Esophagus muscularis mucosa (tissue), 4 donors: ENCODE results near the gene WDR70. TPM values are rescaled to one million over a fixed set of nuclear protein-coding genes. Genes with fewer than 3 reads are reported as not detected.

ENCODE experiments used
- DNase-seq: peaks from one replicate; pipeline ENCODE4 v3.0.0-alpha.2; 2017; ENCODE audit errors: extremely low spot score
- H3K27ac ChIP-seq, 4 donors: fragments of 200-600 bp; sonication (generic); replicated peaks in 1 of 4; 1 replicate in 3 of 4; 2 replicates in 1 of 4; pipeline ENCODE4 v1.5.1; 2016 to 2019; ENCODE audit warnings: mild to moderate bottlenecking in 1 of 4
- H3K27me3 ChIP-seq, 4 donors: fragments of 200-600 bp; sonication (generic); one replicate each; pipeline versions ENCODE4 v1.5.1 to v1.6.0; 2016 to 2019
- H3K36me3 ChIP-seq, 4 donors: fragments of 200-600 bp; sonication (generic); one replicate each; pipeline ENCODE4 v1.5.1; 2016 to 2019
- H3K4me1 ChIP-seq, 4 donors: fragments of 200-600 bp; sonication (generic); one replicate each; pipeline ENCODE4 v1.5.1; 2016 to 2019
- H3K4me3 ChIP-seq, 4 donors: fragments of 200-600 bp; sonication (generic); 1 replicate in 2 of 4; 2 replicates in 2 of 4; pipeline ENCODE4 v1.5.1; 2016 to 2019; ENCODE audit warnings: mild to moderate bottlenecking in 4 of 4, moderate library complexity in 1 of 4
- H3K9me3 ChIP-seq, 4 donors: fragments of 200-600 bp; sonication (generic); 1 replicate in 3 of 4; 2 replicates in 1 of 4; pipeline ENCODE4 v1.5.1; 2016 to 2019
- CTCF ChIP-seq, 3 experiments: fragments of 200-600 bp in 2 of 3; fragments of 450-650 bp in 1 of 3; sonication (generic) in 2 of 3; IDR thresholded peaks; one replicate each; pipeline ENCODE4 v1.5.1; 2017 to 2019; ENCODE audit warnings: antibody characterized with exemption in 3 of 3, mild to moderate bottlenecking in 2 of 3, moderate library complexity in 1 of 3
- EP300 ChIP-seq: sonication (generic); formaldehyde crosslinking; IDR thresholded peaks from one replicate; pipeline ENCODE4 v1.6.1; 2017; ENCODE audit warnings: antibody characterized with exemption
- POLR2A ChIP-seq: fragments of 450-650 bp; IDR thresholded peaks from one replicate; pipeline ENCODE4 v1.6.1; 2017; ENCODE audit warnings: antibody characterized with exemption, moderate library complexity, mild to moderate bottlenecking, low read depth
- POLR2AphosphoS5 ChIP-seq, 2 donors: sonication (generic); formaldehyde crosslinking; IDR thresholded peaks; one replicate each; pipeline ENCODE4 v1.6.1; 2017; ENCODE audit warnings: antibody characterized with exemption in 2 of 2
- WGBS: methylation state at CpG from one replicate; pipeline ENCODE4 v1.1.5; 2018; 5-methylcytosine and 5-hydroxymethylcytosine counted together
- intact Hi-C: fragments of 100-400 bp; cut with DNase I; formaldehyde crosslinking; loops from one replicate; pipeline ENCODE4 v1.15.1; 2023
- total RNA-seq, 4 donors: library from RNA; depleted of rRNA; stranded (reverse); fragments of >200 nt; gene quantifications; one replicate each; pipeline versions ENCODE4 v1.1.0 to v1.2.1, GENCODE V29; 2016

Gene WDR70
- total RNA-seq, 4 donors from 2014 or later, result 15.6 to 24.1 (median 19.6) TPM

- Histone ChIP-seq H3K4me3 (no peak overlapping the region), H3K36me3 (peaks cover 0 to 19% (median 4%) of the 10 kb centered on the region in 4 donors), H3K4me1 (peaks cover 0 to 25% (median 11%) of the 10 kb centered on the region in 4 donors), H3K9me3 (no peaks in the 10 kb centered on the region), H3K27me3 (no peaks in the 10 kb centered on the region), H3K27ac (peak overlapping the region; percentile 9 to 35 (median 26))
- DNase-seq, result no peak
- intact Hi-C loops, result no loop called here
- TF ChIP-seq CTCF (IDR thresholded peaks at IDR 0.05) (no peak), POLR2AphosphoS5 (IDR thresholded peaks at IDR 0.05) (no peak), POLR2A (no peak), EP300 (no peak)
Observed at GRCh38 chr5:37740331-37741066, 361.4 kb downstream of the WDR70 start.

- DNase-seq, result no peak
- no peaks in the 10 kb centered on the region for H3K27me3 ChIP-seq
- no peak for TF ChIP-seq EP300
- TF ChIP-seq POLR2A, result no peak
- TF ChIP-seq POLR2AphosphoS5 (IDR thresholded peaks at IDR 0.05), result no peak
- no peak for TF ChIP-seq CTCF (IDR thresholded peaks at IDR 0.05)
- no peaks in the 10 kb centered on the region for H3K9me3 ChIP-seq
- H3K4me3 ChIP-seq, result no peak overlapping the region
- H3K36me3 ChIP-seq, result peaks cover 0 to 19% (median 4%) of the 10 kb centered on the region in 4 donors
- intact Hi-C loops, result no loop called here
- no peak overlapping the region for H3K27ac ChIP-seq
- peaks cover 0 to 17% (median 8%) of the 10 kb centered on the region in 4 donors for H3K4me1 ChIP-seq
Observed at GRCh38 chr5:37742111-37742510, 363.0 kb downstream of the WDR70 start.

GRCh38 chr5:37751227-37751626, 372.1 kb downstream of the WDR70 start:
- intact Hi-C loops, result no loop called here
- TF ChIP-seq EP300, result no peak
- TF ChIP-seq CTCF (IDR thresholded peaks at IDR 0.05), result no peak
- H3K9me3 ChIP-seq, result no peaks in the 10 kb centered on the region
- 89% methylated on average over 3 of the region's 3 CpGs for WGBS
- H3K4me3 ChIP-seq, result no peak overlapping the region
- peaks cover 0 to 19% (median 12%) of the 10 kb centered on the region in 4 donors for H3K4me1 ChIP-seq
- H3K27me3 ChIP-seq, result no peaks in the 10 kb centered on the region
- H3K36me3 ChIP-seq, result peaks cover 0 to 10% (median 2%) of the 10 kb centered on the region in 4 donors
- DNase-seq, result no peak
- no peak overlapping the region for H3K27ac ChIP-seq

- DNase-seq, result no peak
- H3K4me1 ChIP-seq, result peaks cover 0 to 22% (median 12%) of the 10 kb centered on the region in 4 donors
- TF ChIP-seq EP300 (no peak), POLR2A (no peak), CTCF (IDR thresholded peaks at IDR 0.05) (no peak), POLR2AphosphoS5 (IDR thresholded peaks at IDR 0.05) (peak in 1 of 2 donors; percentile 34)
- WGBS, result 69% methylated on average over 4 of the region's 4 CpGs
- intact Hi-C loops, result no loop called here
- H3K27me3 ChIP-seq, result no peaks in the 10 kb centered on the region
- H3K9me3 ChIP-seq, result peaks cover 0 to 5% (median 0%) of the 10 kb centered on the region in 4 donors
- H3K4me3 ChIP-seq, result no peak overlapping the region
- H3K36me3 ChIP-seq, result peaks cover 0 to 10% (median 2%) of the 10 kb centered on the region in 4 donors
- H3K27ac ChIP-seq, result peak overlapping the region in 3 of 4 donors; percentile 38 to 43 (median 41)
Observed at GRCh38 chr5:37754976-37755375, 375.9 kb downstream of the WDR70 start.
